Thoracic aorta (tissue), 2 donors: ENCODE results near the gene ZYX. TPM values are rescaled to one million over a fixed set of nuclear protein-coding genes. Genes with fewer than 3 reads are reported as not detected.

ENCODE experiments used
- ATAC-seq: fragments of 150-250 bp; one replicate; pipeline ENCODE4 v1.8.0; 2017; ENCODE audit warnings: low read depth; ENCODE audit not compliant: insufficient number of reproducible peaks, low FRiP score
- DNase-seq: peaks from one replicate; pipeline ENCODE4 v3.0.0-alpha.2; 2020; ENCODE audit warnings: low spot score
- H3K27ac ChIP-seq, 2 donors: fragments of 200-600 bp; sonication (generic); 1 replicate in 1 of 2; 2 replicates in 1 of 2; pipeline ENCODE4 v1.5.1; 2016; ENCODE audit warnings: mild to moderate bottlenecking in 2 of 2, moderate library complexity in 2 of 2
- H3K27me3 ChIP-seq: fragments of 200-600 bp; sonication (generic); replicated peaks from 2 replicates; pipeline ENCODE4 v1.6.0; 2016; ENCODE audit warnings: mild to moderate bottlenecking; ENCODE audit not compliant: insufficient read depth
- H3K36me3 ChIP-seq: fragments of 200-600 bp; sonication (generic); one replicate; pipeline ENCODE4 v1.5.1; 2016
- H3K4me1 ChIP-seq, 2 donors: fragments of 200-600 bp; sonication (generic); 1 replicate in 1 of 2; 2 replicates in 1 of 2; pipeline versions ENCODE4 v1.5.1 to v1.6.0; 2016; ENCODE audit warnings: low read depth in 2 of 2, mild to moderate bottlenecking in 1 of 2; ENCODE audit not compliant: control insufficient read depth in 1 of 2
- H3K4me3 ChIP-seq: fragments of 200-600 bp; sonication (generic); 2 replicates; pipeline ENCODE4 v1.5.1; 2016; ENCODE audit warnings: mild to moderate bottlenecking
- H3K9me3 ChIP-seq: fragments of 200-600 bp; sonication (generic); 2 replicates; pipeline ENCODE4 v1.5.1; 2016
- CTCF ChIP-seq: fragments of 200-600 bp; sonication (generic); IDR thresholded peaks from one replicate; pipeline ENCODE4 v1.5.1; 2019; ENCODE audit warnings: antibody characterized with exemption
- total RNA-seq, 2 donors: library from RNA; depleted of rRNA; stranded (reverse); fragments of >200 nt; gene quantifications; one replicate each; pipeline versions ENCODE4 v1.1.0 to v1.2.3, GENCODE V29; 2016

The ZYX gene
- total RNA-seq, 2 donors from 2014 or later, result 234 to 287 TPM

GRCh38 chr7:143358626-143359025 lies 22.5 kb upstream of the ZYX start:
- ATAC-seq (no peak), DNase-seq (no peak)
- H3K4me3 ChIP-seq, result no peak overlapping the region
- peaks cover 6 to 11% of the 10 kb centered on the region in 2 donors for H3K4me1 ChIP-seq
- no peak for TF ChIP-seq CTCF
- H3K27ac ChIP-seq, result no peak overlapping the region
- H3K36me3 ChIP-seq, result no peaks in the 10 kb centered on the region
- peaks cover 4% of the 10 kb centered on the region for H3K27me3 ChIP-seq
- no peaks in the 10 kb centered on the region for H3K9me3 ChIP-seq

GRCh38 chr7:143359771-143360353 lies 21.3 kb upstream of the ZYX start:
- no peaks in the 10 kb centered on the region for H3K36me3 ChIP-seq
- no peak overlapping the region for H3K4me3 ChIP-seq
- H3K27ac ChIP-seq, result no peak overlapping the region
- ATAC-seq (no peak), DNase-seq (no peak)
- peaks cover 6 to 11% of the 10 kb centered on the region in 2 donors for H3K4me1 ChIP-seq
- no peak for TF ChIP-seq CTCF
- peaks cover 4% of the 10 kb centered on the region for H3K27me3 ChIP-seq
- no peaks in the 10 kb centered on the region for H3K9me3 ChIP-seq

GRCh38 chr7:143360788-143361551 lies 20.2 kb upstream of the ZYX start:
- H3K27ac ChIP-seq, result no peak overlapping the region
- DNase-seq, result no peak

GRCh38 chr7:143361552-143362130 lies 19.5 kb upstream of the ZYX start:
- ATAC-seq (no peak), DNase-seq (no peak)
- H3K27me3 ChIP-seq, result peaks cover 4% of the 10 kb centered on the region
- H3K9me3 ChIP-seq, result no peaks in the 10 kb centered on the region
- peaks cover 6 to 11% of the 10 kb centered on the region in 2 donors for H3K4me1 ChIP-seq
- no peaks in the 10 kb centered on the region for H3K36me3 ChIP-seq
- no peak for TF ChIP-seq CTCF
- no peak overlapping the region for H3K27ac ChIP-seq
- H3K4me3 ChIP-seq, result peak overlapping the region; percentile 75

More at GRCh38 chr7:143360788-143361551, 20.2 kb upstream of the ZYX start:
- Histone ChIP-seq H3K27me3 (peaks cover 4% of the 10 kb centered on the region), H3K9me3 (no peaks in the 10 kb centered on the region), H3K36me3 (no peaks in the 10 kb centered on the region), H3K4me1 (peaks cover 6 to 11% of the 10 kb centered on the region in 2 donors), H3K4me3 (peak overlapping the region; percentile 75)
- TF ChIP-seq CTCF, result no peak
- ATAC-seq, result no peak
